Astrocyte (in vitro differentiated cells and primary cell): ENCODE data around the gene STAP1. TPM values are rescaled to one million over a fixed set of nuclear protein-coding genes. Genes with fewer than 3 reads are reported as not detected.

Experiments
- DNase-seq: peaks from one replicate; pipeline ENCODE4 v3.0.0-alpha.2; 2010; ENCODE audit warnings: low read depth
- FAIRE-seq: peaks from 2 replicates; lab custom pipeline; 2011; peaks lifted over from hg19 to GRCh38; lab: Jason Lieb, UNC
- H2AFZ ChIP-seq: 2 replicates; pipeline ENCODE4 v1.6.0; 2012; ENCODE audit warnings: low read depth, low read length, inconsistent platforms
- H3K27ac ChIP-seq: 2 replicates; pipeline ENCODE4 v1.5.1; 2011; ENCODE audit warnings: low read depth, low read length, inconsistent platforms
- H3K27me3 ChIP-seq: 2 replicates; pipeline ENCODE4 v1.6.0; 2011; ENCODE audit warnings: low read length, inconsistent platforms; ENCODE audit not compliant: insufficient read depth
- H3K36me3 ChIP-seq: 2 replicates; pipeline ENCODE4 v1.5.1; 2011; ENCODE audit warnings: low read length, inconsistent platforms; ENCODE audit not compliant: insufficient read depth
- H3K4me1 ChIP-seq: 2 replicates; pipeline ENCODE4 v1.5.1; 2011; ENCODE audit warnings: low read length, inconsistent platforms; ENCODE audit not compliant: insufficient read depth
- H3K4me2 ChIP-seq: 2 replicates; pipeline ENCODE4 v1.6.0; 2012; ENCODE audit warnings: low read length, inconsistent platforms
- H3K4me3 ChIP-seq: 2 replicates; pipeline ENCODE4 v1.5.1; 2011; ENCODE audit warnings: low read depth, mild to moderate bottlenecking, low read length, inconsistent platforms; ENCODE audit not compliant: insufficient read depth
- H3K79me2 ChIP-seq: 2 replicates; pipeline ENCODE4 v1.6.0; 2012; ENCODE audit warnings: mild to moderate bottlenecking, low read length, inconsistent platforms; ENCODE audit not compliant: insufficient read depth
- H3K9ac ChIP-seq: 2 replicates; pipeline ENCODE4 v1.6.0; 2012; ENCODE audit warnings: mild to moderate bottlenecking, low read length, inconsistent platforms
- H3K9me3 ChIP-seq: 2 replicates; pipeline ENCODE4 v1.5.1; 2012; ENCODE audit warnings: low read depth, mild to moderate bottlenecking, low read length, inconsistent platforms; ENCODE audit not compliant: insufficient read depth
- H4K20me1 ChIP-seq: 2 replicates; pipeline ENCODE4 v1.6.0; 2012; ENCODE audit warnings: low read length, inconsistent platforms; ENCODE audit not compliant: insufficient read depth
- H3K27ac Mint-ChIP-seq: one replicate; pipeline ENCODE4 v1.8.0; 2021; ENCODE audit warnings: mild to moderate bottlenecking, mixed read lengths; ENCODE audit not compliant: unreplicated experiment
- H3K27me3 Mint-ChIP-seq: one replicate; pipeline ENCODE4 v1.8.0; 2021; ENCODE audit warnings: low read depth, mixed read lengths; ENCODE audit not compliant: unreplicated experiment
- H3K36me3 Mint-ChIP-seq: one replicate; pipeline ENCODE4 v1.8.0; 2021; ENCODE audit warnings: low read depth, mixed read lengths; ENCODE audit not compliant: unreplicated experiment
- H3K4me1 Mint-ChIP-seq: one replicate; pipeline ENCODE4 v1.8.0; 2021; ENCODE audit warnings: low read depth, mixed read lengths; ENCODE audit not compliant: unreplicated experiment
- H3K4me3 Mint-ChIP-seq: one replicate; pipeline ENCODE4 v1.8.0; 2021; ENCODE audit warnings: mild to moderate bottlenecking, moderate library complexity, mixed read lengths; ENCODE audit not compliant: unreplicated experiment
- H3K9me3 Mint-ChIP-seq: one replicate; pipeline ENCODE4 v1.8.0; 2021; ENCODE audit warnings: mild to moderate bottlenecking, mixed read lengths; ENCODE audit not compliant: unreplicated experiment
- CTCF ChIP-seq: IDR thresholded peaks from 2 replicates; pipeline ENCODE4 v1.5.1; 2011; ENCODE audit warnings: low read depth, mild to moderate bottlenecking, inconsistent platforms, low read length, moderate library complexity; ENCODE audit not compliant: insufficient read depth
- EZH2 ChIP-seq: IDR thresholded peaks from 2 replicates; pipeline ENCODE4 v1.6.1; 2012; ENCODE audit warnings: mild to moderate bottlenecking, low read length, inconsistent platforms; ENCODE audit not compliant: insufficient read depth
- total RNA-seq: library from RNA; stranded (reverse); gene quantifications from 2 replicates; pipeline ENCODE4 v1.2.1, GENCODE V29; 2021

The STAP1 gene
- total RNA-seq, 1 donor from 2014 or later = not detected

GRCh38 chr4:67584496-67584895, 26.0 kb downstream of the STAP1 start:
- H3K36me3 Mint-ChIP-seq = no peaks in the 10 kb centered on the region
- FAIRE-seq = no peak
- H3K27ac Mint-ChIP-seq = no peak overlapping the region
- Histone ChIP-seq H2AFZ (no peak overlapping the region), H3K79me2 (no peaks in the 10 kb centered on the region), H4K20me1 (no peaks in the 10 kb centered on the region), H3K27ac (no peak overlapping the region), H3K4me2 (no peak overlapping the region), H3K9me3 (no peaks in the 10 kb centered on the region), H3K4me1 (no peaks in the 10 kb centered on the region), H3K36me3 (no peaks in the 10 kb centered on the region), H3K27me3 (no peaks in the 10 kb centered on the region), H3K4me3 (no peak overlapping the region), H3K9ac (no peak overlapping the region)
- no peak for DNase-seq
- no peaks in the 10 kb centered on the region for H3K9me3 Mint-ChIP-seq
- H3K4me3 Mint-ChIP-seq = no peak overlapping the region
- TF ChIP-seq EZH2 = no peak
- TF ChIP-seq CTCF = no peak
- H3K27me3 Mint-ChIP-seq = no peaks in the 10 kb centered on the region
- peaks cover 3% of the 10 kb centered on the region for H3K4me1 Mint-ChIP-seq

GRCh38 chr4:67587156-67587555, 28.6 kb downstream of the STAP1 start:
- no peak for FAIRE-seq
- TF ChIP-seq CTCF (no peak), EZH2 (no peak)
- Mint-ChIP-seq H3K9me3 (no peaks in the 10 kb centered on the region), H3K27ac (no peak overlapping the region), H3K4me1 (peaks cover 2% of the 10 kb centered on the region), H3K36me3 (no peaks in the 10 kb centered on the region), H3K4me3 (no peak overlapping the region), H3K27me3 (no peaks in the 10 kb centered on the region)
- H3K27me3 ChIP-seq = no peaks in the 10 kb centered on the region
- DNase-seq = no peak
- H3K79me2 ChIP-seq = no peaks in the 10 kb centered on the region
- H3K27ac ChIP-seq = no peak overlapping the region
- H3K4me1 ChIP-seq = no peaks in the 10 kb centered on the region
- no peaks in the 10 kb centered on the region for H4K20me1 ChIP-seq
- H2AFZ ChIP-seq = no peak overlapping the region
- H3K9ac ChIP-seq = no peak overlapping the region
- no peak overlapping the region for H3K4me2 ChIP-seq
- H3K36me3 ChIP-seq = no peaks in the 10 kb centered on the region
- H3K9me3 ChIP-seq = no peaks in the 10 kb centered on the region
- no peak overlapping the region for H3K4me3 ChIP-seq

- no peaks in the 10 kb centered on the region for H3K9me3 ChIP-seq
- FAIRE-seq = no peak
- H3K4me3 ChIP-seq = no peak overlapping the region
- H3K9ac ChIP-seq = no peak overlapping the region
- no peaks in the 10 kb centered on the region for H4K20me1 ChIP-seq
- no peaks in the 10 kb centered on the region for H3K36me3 ChIP-seq
- H3K4me2 ChIP-seq = no peak overlapping the region
- Mint-ChIP-seq H3K4me1 (no peaks in the 10 kb centered on the region), H3K36me3 (no peaks in the 10 kb centered on the region), H3K27me3 (no peaks in the 10 kb centered on the region), H3K27ac (no peak overlapping the region), H3K4me3 (no peak overlapping the region), H3K9me3 (no peaks in the 10 kb centered on the region)
- no peaks in the 10 kb centered on the region for H3K79me2 ChIP-seq
- no peaks in the 10 kb centered on the region for H3K4me1 ChIP-seq
- no peaks in the 10 kb centered on the region for H3K27me3 ChIP-seq
- TF ChIP-seq EZH2 (no peak), CTCF (no peak)
- peak; percentile 50 for DNase-seq
- no peak overlapping the region for H2AFZ ChIP-seq
- H3K27ac ChIP-seq = no peak overlapping the region
Observed at GRCh38 chr4:67593741-67594175, 35.2 kb downstream of the STAP1 start.
